ENCODE data around the gene NCSTN.

DNA sequence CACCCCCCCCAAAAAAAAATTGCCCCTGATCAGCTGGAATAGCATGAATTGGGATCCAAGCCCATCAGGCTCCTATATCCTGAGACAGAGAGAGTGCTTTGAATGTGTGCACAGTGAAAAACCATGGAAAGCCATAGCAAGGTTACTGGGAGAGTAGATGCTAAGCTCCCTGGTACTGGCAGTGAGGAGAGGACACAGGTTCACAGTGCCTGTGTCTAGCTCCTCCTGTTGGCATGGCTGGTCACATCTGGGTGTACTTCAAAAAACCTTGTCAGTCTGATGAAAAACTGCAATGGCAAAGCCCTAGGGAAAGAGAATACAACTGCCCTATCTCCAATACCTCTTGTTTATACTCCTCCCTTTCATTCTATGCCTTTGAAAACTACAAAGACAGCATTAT lies 13.1 kb upstream of the NCSTN start:
- TF ChIP-seq, protein P1, sequence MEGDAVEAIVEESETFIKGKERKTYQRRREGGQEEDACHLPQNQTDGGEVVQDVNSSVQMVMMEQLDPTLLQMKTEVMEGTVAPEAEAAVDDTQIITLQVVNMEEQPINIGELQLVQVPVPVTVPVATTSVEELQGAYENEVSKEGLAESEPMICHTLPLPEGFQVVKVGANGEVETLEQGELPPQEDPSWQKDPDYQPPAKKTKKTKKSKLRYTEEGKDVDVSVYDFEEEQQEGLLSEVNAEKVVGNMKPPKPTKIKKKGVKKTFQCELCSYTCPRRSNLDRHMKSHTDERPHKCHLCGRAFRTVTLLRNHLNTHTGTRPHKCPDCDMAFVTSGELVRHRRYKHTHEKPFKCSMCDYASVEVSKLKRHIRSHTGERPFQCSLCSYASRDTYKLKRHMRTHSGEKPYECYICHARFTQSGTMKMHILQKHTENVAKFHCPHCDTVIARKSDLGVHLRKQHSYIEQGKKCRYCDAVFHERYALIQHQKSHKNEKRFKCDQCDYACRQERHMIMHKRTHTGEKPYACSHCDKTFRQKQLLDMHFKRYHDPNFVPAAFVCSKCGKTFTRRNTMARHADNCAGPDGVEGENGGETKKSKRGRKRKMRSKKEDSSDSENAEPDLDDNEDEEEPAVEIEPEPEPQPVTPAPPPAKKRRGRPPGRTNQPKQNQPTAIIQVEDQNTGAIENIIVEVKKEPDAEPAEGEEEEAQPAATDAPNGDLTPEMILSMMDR (IDR thresholded peaks at IDR 0.05): no peak
- no peak for TF ChIP-seq POLR2A (IDR thresholded peaks at IDR 0.05)

Data from stomach (tissue), 4 donors.